HCT116 (cell line): ENCODE results near the gene WNT9B. TPM values are rescaled to one million over a fixed set of nuclear protein-coding genes. Genes with fewer than 3 reads are reported as not detected.

Experiments
- ATAC-seq: fragments of 200-7000 bp; cut with Tn5 transposase; 2 replicates; pipeline ENCODE4 v1.9.1; 2020; ENCODE audit warnings: mild to moderate bottlenecking, moderate library complexity
- BruUV-seq: library from RNA; stranded (reverse); fragments of 400-500 nt; replicated peaks from 2 replicates; lab custom pipeline; 2021; lab: Mats Ljungman, UMichigan
- CTCF ChIA-PET: fragments of 300-600 bp; sonication (Branson Sonifier 250); formaldehyde crosslinking; loops from one replicate; lab custom pipeline; 2021; ENCODE audit warnings: antibody characterized with exemption; lab: Charles Lee
- POLR2A ChIA-PET: fragments of 300-600, 350-600 bp; sonication (Branson Sonifier 250); formaldehyde crosslinking; loops from one replicate; lab custom pipeline; 2021; ENCODE audit warnings: antibody characterized with exemption; lab: Charles Lee
- RAD21 ChIA-PET, 2 experiments: fragments of 300-600 bp; sonication (Branson Sonifier 250); formaldehyde crosslinking; loops; one replicate each; lab custom pipeline; 2023; ENCODE audit warnings: low total read pairs in 2 of 2; ENCODE audit not compliant: uncharacterized antibody in 2 of 2, unreplicated experiment in 2 of 2, low non-redundant PET in 1 of 2; lab: Charles Lee
- DNase-seq: peaks from one replicate; pipeline ENCODE4 v3.0.0-alpha.2; 2010; ENCODE audit warnings: low read depth, low spot score
- H2AFZ ChIP-seq: fragments of 200-600 bp; shearing (Covaris generic), sonication (generic); 2 replicates; pipeline ENCODE4 v1.6.1; 2017; ENCODE audit warnings: low read depth, mixed run types, mixed read lengths, antibody characterized with exemption, low read length; ENCODE audit not compliant: poor library complexity, severe bottlenecking
- H3K27ac ChIP-seq: 2 replicates; pipeline ENCODE4 v1.5.1; 2012; ENCODE audit warnings: low read depth, low read length
- H3K27me3 ChIP-seq: fragments of 200-600 bp; sonication (generic); 2 replicates; pipeline ENCODE4 v1.6.1; 2016; ENCODE audit warnings: mixed run types, low read length, mixed read lengths; ENCODE audit not compliant: insufficient read depth
- H3K36me3 ChIP-seq, 2 experiments: fragments of 200-500 bp in 1 of 2; fragments of 200-600 bp in 1 of 2; sonication (Bioruptor generic) in 1 of 2; sonication (generic) in 1 of 2; 2 replicates each; pipeline versions ENCODE4 v1.5.1 to v1.6.1; 2014 to 2016; ENCODE audit warnings: low read length in 2 of 2, inconsistent platforms in 1 of 2, mixed read lengths in 1 of 2, mixed run types in 1 of 2; ENCODE audit not compliant: insufficient read depth in 2 of 2, control insufficient read depth in 1 of 2
- H3K4me1 ChIP-seq, 2 experiments: fragments of 200-600 bp in 1 of 2; sonication (generic) in 1 of 2; 2 replicates each; pipeline versions ENCODE4 v1.5.1 to v1.6.1; 2012 to 2017; ENCODE audit warnings: low read length in 2 of 2, inconsistent platforms in 1 of 2, mild to moderate bottlenecking in 1 of 2, mixed read lengths in 1 of 2, mixed run types in 1 of 2, moderate library complexity in 1 of 2; ENCODE audit not compliant: insufficient read depth in 2 of 2, control insufficient read depth in 1 of 2
- H3K4me2 ChIP-seq: fragments of 200-600 bp; sonication (generic); 2 replicates; pipeline ENCODE4 v1.6.1; 2017; ENCODE audit warnings: mixed run types, low read length, mixed read lengths
- H3K4me3 ChIP-seq, 2 experiments: fragments of 200-600 bp in 1 of 2; sonication (generic) in 1 of 2; replicated peaks in 1 of 2; 2 replicates each; pipeline ENCODE4 v1.5.1; 2011 to 2016; ENCODE audit warnings: low read length in 2 of 2, control low read depth in 1 of 2, low read depth in 1 of 2, mild to moderate bottlenecking in 1 of 2, mixed read lengths in 1 of 2, mixed run types in 1 of 2
- H3K79me2 ChIP-seq: fragments of 200-600 bp; sonication (generic); 2 replicates; pipeline ENCODE4 v1.6.1; 2017; ENCODE audit warnings: mild to moderate bottlenecking, mixed run types, low read length, moderate library complexity, mixed read lengths; ENCODE audit not compliant: insufficient read depth
- H3K9ac ChIP-seq: fragments of 200-600 bp; sonication (generic); 2 replicates; pipeline ENCODE4 v1.6.1; 2016; ENCODE audit warnings: low read length, mixed read lengths
- H3K9me2 ChIP-seq: fragments of 200-600 bp; sonication (generic), shearing (Covaris generic); 2 replicates; pipeline ENCODE4 v1.6.1; 2017; ENCODE audit warnings: mixed run types, mild to moderate bottlenecking, moderate library complexity; ENCODE audit not compliant: insufficient read depth
- H3K9me3 ChIP-seq, 2 experiments: fragments of 200-500 bp in 1 of 2; fragments of 200-600 bp in 1 of 2; sonication (Bioruptor generic) in 1 of 2; sonication (generic) in 1 of 2; 2 replicates each; pipeline ENCODE4 v1.6.1; 2014 to 2017; ENCODE audit warnings: low read length in 2 of 2, mixed read lengths in 2 of 2, inconsistent platforms in 1 of 2, low read depth in 1 of 2, mild to moderate bottlenecking in 1 of 2, mixed run types in 1 of 2, moderate library complexity in 1 of 2; ENCODE audit not compliant: control insufficient read depth in 1 of 2, insufficient read depth in 1 of 2
- H4K20me1 ChIP-seq: fragments of 200-600 bp; sonication (generic), shearing (Covaris generic); 2 replicates; pipeline ENCODE4 v1.6.1; 2017; ENCODE audit warnings: mixed run types, mild to moderate bottlenecking, moderate library complexity; ENCODE audit not compliant: insufficient read depth
- CBX3 ChIP-seq: IDR thresholded peaks from 2 replicates; pipeline ENCODE4 v1.6.1; 2012; ENCODE audit warnings: low read depth
- CTCF ChIP-seq, 3 experiments: fragments of 200-600 bp in 1 of 3; sonication (generic) in 1 of 3; IDR thresholded peaks in 2 of 3; conservative IDR thresholded peaks in 1 of 3; 2 replicates each; pipeline ENCODE4 v1.5.1; 2012 to 2017; ENCODE audit warnings: low read depth in 2 of 3, low read length in 2 of 3, antibody characterized with exemption in 1 of 3, borderline replicate concordance in 1 of 3, control low read depth in 1 of 3, mild to moderate bottlenecking in 1 of 3, mixed read lengths in 1 of 3, mixed run types in 1 of 3, moderate library complexity in 1 of 3; ENCODE audit not compliant: insufficient read depth in 1 of 3
- EGR1 ChIP-seq: IDR thresholded peaks from 2 replicates; pipeline ENCODE4 v1.6.1; 2012; ENCODE audit warnings: low read depth
- ELF1 ChIP-seq: IDR thresholded peaks from 2 replicates; pipeline ENCODE4 v1.6.1; 2012; ENCODE audit warnings: low read depth, borderline replicate concordance
- EZH2phosphoT487 ChIP-seq: fragments of 200-600 bp; IDR thresholded peaks from 2 replicates; pipeline ENCODE4 v1.6.1; 2018; ENCODE audit warnings: antibody characterized with exemption, borderline replicate concordance
- FOSL1 ChIP-seq: IDR thresholded peaks from 2 replicates; pipeline ENCODE4 v1.6.1; 2012; ENCODE audit warnings: low read depth
- POLR2AphosphoS5 ChIP-seq: IDR thresholded peaks from 2 replicates; pipeline ENCODE4 v1.6.1; 2011; ENCODE audit warnings: mild to moderate bottlenecking, low read depth, low read length, moderate library complexity
- SIN3A ChIP-seq: IDR thresholded peaks from 2 replicates; pipeline ENCODE4 v1.6.1; 2012; ENCODE audit warnings: low read depth
- SP1 ChIP-seq: IDR thresholded peaks from 2 replicates; pipeline ENCODE4 v1.6.1; 2012; ENCODE audit warnings: low read depth
- ZFX ChIP-seq: fragments of 450-650 bp; IDR thresholded peaks from 2 replicates; pipeline ENCODE4 v1.6.1; 2017
- ZNF274 ChIP-seq: fragments of 200-500 bp; sonication (Bioruptor generic); IDR thresholded peaks from 2 replicates; pipeline ENCODE4 v1.6.1; 2014; ENCODE audit warnings: mild to moderate bottlenecking, low read depth, low read length, inconsistent platforms
- intact Hi-C: fragments of 100-400 bp; cut with micrococcal nuclease; formaldehyde crosslinking; loops from 2 replicates; pipeline ENCODE4 v1.10.0; 2022
- total RNA-seq: library from RNA; stranded (reverse); gene quantifications from one replicate; pipeline ENCODE4 v1.2.1, GENCODE V29; 2021; ENCODE audit not compliant: unreplicated experiment
- TF ChIP-seq, protein P1 (sequence below): IDR thresholded peaks from 2 replicates; pipeline ENCODE4 v1.6.1; 2011; ENCODE audit warnings: mild to moderate bottlenecking, low read length, moderate library complexity; ENCODE audit not compliant: insufficient replicate concordance; ENCODE audit errors: extremely low read depth
- TF ChIP-seq, protein P2 (sequence below): IDR thresholded peaks from 2 replicates; pipeline ENCODE4 v1.6.1; 2012
- TF ChIP-seq, protein P3 (sequence below): IDR thresholded peaks from 2 replicates; pipeline ENCODE4 v1.6.1; 2012; ENCODE audit warnings: low read depth
- TF ChIP-seq, protein P4 (sequence below): IDR thresholded peaks from 2 replicates; pipeline ENCODE4 v1.6.1; 2012

Gene WNT9B
- total RNA-seq, 1 experiment from 2014 or later = not detected

DNA sequence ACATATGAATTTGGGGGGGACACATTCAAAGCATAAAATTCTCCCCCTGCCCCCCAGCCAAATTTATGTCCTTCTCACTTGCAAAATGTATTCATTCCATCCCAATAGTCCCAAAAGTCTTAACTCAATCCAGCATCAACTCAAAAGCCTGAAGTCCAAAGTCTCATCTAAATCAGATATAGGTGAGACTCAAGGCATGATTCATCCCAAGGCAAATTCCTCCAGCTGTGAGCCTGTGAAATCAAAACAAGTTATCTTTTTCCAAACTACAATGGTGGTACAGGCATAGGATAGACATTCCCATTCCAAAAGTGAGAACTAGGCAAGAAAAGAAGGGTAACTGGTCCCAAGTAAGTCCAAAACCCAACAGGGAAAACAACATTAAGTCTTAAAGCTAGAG lies 65.7 kb downstream of the WNT9B start:
- no peaks in the 10 kb centered on the region for H3K36me3 ChIP-seq
- POLR2A ChIA-PET = no interaction called here

More for the DNA sequence above, 65.7 kb downstream of the WNT9B start:
- CTCF ChIA-PET = no interaction called here
- no TSS peak for BruUV-seq
- H3K9me2 ChIP-seq = no peaks in the 10 kb centered on the region
- RAD21 ChIA-PET = no interaction called here
- TF ChIP-seq ZFX (no peak), ELF1 (no peak), SP1 (no peak), POLR2AphosphoS5 (no peak), EGR1 (no peak), ZNF274 (no peak), EZH2phosphoT487 (no peak), SIN3A (no peak), CTCF (IDR thresholded peaks at IDR 0.05 in 2 of 3, conservative IDR thresholded peaks at IDR 0.05 in 1 of 3; ENCODE audit: borderline replicate concordance in 1 of 3, insufficient read depth in 1 of 3, low read depth in 2 of 3, low read length in 2 of 3) (no peak), FOSL1 (no peak), CBX3 (no peak)
- TF ChIP-seq, protein P1, sequence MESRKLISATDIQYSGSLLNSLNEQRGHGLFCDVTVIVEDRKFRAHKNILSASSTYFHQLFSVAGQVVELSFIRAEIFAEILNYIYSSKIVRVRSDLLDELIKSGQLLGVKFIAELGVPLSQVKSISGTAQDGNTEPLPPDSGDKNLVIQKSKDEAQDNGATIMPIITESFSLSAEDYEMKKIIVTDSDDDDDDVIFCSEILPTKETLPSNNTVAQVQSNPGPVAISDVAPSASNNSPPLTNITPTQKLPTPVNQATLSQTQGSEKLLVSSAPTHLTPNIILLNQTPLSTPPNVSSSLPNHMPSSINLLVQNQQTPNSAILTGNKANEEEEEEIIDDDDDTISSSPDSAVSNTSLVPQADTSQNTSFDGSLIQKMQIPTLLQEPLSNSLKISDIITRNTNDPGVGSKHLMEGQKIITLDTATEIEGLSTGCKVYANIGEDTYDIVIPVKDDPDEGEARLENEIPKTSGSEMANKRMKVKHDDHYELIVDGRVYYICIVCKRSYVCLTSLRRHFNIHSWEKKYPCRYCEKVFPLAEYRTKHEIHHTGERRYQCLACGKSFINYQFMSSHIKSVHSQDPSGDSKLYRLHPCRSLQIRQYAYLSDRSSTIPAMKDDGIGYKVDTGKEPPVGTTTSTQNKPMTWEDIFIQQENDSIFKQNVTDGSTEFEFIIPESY = no peak
- TF ChIP-seq, protein P2, sequence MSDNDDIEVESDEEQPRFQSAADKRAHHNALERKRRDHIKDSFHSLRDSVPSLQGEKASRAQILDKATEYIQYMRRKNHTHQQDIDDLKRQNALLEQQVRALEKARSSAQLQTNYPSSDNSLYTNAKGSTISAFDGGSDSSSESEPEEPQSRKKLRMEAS = no peak
- TF ChIP-seq, protein P3, sequence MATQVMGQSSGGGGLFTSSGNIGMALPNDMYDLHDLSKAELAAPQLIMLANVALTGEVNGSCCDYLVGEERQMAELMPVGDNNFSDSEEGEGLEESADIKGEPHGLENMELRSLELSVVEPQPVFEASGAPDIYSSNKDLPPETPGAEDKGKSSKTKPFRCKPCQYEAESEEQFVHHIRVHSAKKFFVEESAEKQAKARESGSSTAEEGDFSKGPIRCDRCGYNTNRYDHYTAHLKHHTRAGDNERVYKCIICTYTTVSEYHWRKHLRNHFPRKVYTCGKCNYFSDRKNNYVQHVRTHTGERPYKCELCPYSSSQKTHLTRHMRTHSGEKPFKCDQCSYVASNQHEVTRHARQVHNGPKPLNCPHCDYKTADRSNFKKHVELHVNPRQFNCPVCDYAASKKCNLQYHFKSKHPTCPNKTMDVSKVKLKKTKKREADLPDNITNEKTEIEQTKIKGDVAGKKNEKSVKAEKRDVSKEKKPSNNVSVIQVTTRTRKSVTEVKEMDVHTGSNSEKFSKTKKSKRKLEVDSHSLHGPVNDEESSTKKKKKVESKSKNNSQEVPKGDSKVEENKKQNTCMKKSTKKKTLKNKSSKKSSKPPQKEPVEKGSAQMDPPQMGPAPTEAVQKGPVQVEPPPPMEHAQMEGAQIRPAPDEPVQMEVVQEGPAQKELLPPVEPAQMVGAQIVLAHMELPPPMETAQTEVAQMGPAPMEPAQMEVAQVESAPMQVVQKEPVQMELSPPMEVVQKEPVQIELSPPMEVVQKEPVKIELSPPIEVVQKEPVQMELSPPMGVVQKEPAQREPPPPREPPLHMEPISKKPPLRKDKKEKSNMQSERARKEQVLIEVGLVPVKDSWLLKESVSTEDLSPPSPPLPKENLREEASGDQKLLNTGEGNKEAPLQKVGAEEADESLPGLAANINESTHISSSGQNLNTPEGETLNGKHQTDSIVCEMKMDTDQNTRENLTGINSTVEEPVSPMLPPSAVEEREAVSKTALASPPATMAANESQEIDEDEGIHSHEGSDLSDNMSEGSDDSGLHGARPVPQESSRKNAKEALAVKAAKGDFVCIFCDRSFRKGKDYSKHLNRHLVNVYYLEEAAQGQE = no peak
- TF ChIP-seq, protein P4, sequence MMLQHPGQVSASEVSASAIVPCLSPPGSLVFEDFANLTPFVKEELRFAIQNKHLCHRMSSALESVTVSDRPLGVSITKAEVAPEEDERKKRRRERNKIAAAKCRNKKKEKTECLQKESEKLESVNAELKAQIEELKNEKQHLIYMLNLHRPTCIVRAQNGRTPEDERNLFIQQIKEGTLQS = no peak
- no peak overlapping the region for H3K4me3 ChIP-seq
- ATAC-seq (no peak), DNase-seq (no peak)
- H3K9ac ChIP-seq = no peak overlapping the region
- H3K79me2 ChIP-seq = no peaks in the 10 kb centered on the region
- intact Hi-C loops = no loop called here
- H3K27me3 ChIP-seq = no peaks in the 10 kb centered on the region
- H3K27ac ChIP-seq = no peak overlapping the region
- no peaks in the 10 kb centered on the region for H3K9me3 ChIP-seq
- H2AFZ ChIP-seq = no peak overlapping the region
- H4K20me1 ChIP-seq = no peaks in the 10 kb centered on the region
- no peak overlapping the region for H3K4me2 ChIP-seq
- H3K4me1 ChIP-seq = peaks cover 0 to 10% of the 10 kb centered on the region in 2 experiments; a peak in 1 of 4 replicates
